HG03469 (cell line): Measurements from ENCODE around the gene PAWR.

Experiments used
- ATAC-seq: cut with Tn5 transposase; IDR thresholded peaks from one replicate; pipeline ENCODE4 v1.9.1; 2021; ENCODE audit warnings: mild to moderate bottlenecking, moderate library complexity, moderate number of reproducible peaks; ENCODE audit not compliant: unreplicated experiment

PAWR gene, protein sequence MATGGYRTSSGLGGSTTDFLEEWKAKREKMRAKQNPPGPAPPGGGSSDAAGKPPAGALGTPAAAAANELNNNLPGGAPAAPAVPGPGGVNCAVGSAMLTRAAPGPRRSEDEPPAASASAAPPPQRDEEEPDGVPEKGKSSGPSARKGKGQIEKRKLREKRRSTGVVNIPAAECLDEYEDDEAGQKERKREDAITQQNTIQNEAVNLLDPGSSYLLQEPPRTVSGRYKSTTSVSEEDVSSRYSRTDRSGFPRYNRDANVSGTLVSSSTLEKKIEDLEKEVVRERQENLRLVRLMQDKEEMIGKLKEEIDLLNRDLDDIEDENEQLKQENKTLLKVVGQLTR

DNA sequence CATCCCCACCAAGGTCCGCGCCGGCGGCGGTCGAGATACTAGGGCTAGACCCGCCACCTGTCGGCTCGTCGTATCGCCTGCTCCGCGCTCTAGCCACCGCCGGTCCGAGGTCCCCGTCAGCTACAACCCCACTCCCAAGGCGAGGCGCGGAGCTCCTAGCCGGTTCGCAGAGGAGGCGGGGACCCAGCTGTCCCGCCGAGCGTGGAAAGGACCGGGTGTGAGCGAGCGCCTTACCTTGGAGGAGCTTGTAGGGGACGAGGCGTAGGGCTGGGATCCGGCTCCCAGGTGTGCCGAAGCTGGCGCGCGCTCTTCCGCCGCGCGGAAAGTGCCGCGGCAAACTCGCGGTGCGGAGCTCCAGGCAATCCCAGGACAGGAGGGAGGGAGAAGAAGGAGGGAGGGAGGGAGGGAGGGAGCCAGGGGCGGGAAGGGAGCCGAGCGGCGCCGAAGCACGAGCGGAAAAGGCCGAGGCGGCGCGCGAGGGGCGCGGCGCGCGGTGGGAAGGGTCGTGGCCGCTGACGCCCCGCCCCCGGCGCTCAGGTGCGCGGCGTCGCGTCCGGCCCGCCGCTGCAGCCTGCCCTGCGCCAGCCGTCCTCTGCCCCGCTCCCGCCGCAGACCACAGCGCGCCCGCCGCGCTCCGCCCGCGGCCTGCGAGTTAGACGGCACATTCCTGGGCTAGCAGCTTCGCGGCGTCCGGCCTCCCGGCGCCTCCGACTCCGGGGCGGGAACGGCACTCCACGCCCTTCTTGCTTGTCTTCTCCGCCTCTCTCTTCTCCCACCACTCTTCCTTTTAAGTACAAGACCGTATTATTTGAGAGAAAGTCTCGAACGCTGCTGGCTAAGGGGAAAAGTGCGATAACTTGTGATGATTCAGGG lies at the start of gene PAWR:
PAWR (minus strand) TSS at position 327 of the 873 bp plus-strand sequence. CDS start 720 bp downstream, outside the sequence.
- ATAC-seq: peak; percentile 37

DNA sequence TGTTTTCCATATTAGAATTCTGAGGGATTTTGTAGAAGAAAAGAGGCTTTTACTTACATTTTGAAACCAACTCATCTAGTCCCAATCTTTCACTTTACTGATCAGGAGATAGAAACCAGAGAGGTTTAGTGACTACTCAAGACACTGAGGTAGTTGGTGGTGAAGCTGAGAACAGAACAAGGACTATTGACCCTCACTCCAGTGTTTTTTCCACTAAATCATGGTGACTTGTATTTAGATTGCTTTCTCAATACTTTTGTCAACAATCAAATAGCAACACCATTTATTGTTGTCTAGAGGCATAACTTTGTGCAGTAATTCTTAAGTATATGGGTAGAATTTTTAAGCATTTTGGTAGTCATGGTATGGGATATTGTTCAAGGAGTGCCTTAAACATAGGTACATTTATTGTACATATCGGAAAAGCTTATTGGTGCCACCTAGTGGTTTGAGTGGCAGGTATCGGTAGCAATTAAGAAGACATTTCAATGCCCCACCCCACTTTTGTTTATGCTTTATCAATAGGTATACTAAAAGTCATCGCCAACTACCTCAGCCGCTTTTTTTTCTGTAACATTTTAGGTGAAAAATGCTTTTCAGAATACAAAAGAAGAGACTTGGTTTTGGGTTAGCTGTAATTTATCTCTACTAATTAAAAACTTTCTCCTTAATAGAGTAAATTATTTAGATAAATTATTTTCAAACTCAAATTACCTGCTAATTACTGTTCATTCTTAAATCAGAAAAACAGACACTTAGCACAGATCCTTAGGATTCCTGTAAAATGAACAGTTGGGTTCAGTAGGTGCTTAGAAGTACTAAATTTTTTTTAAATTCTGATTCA lies 47.3 kb upstream of the PAWR start:
- ATAC-seq: peak; percentile 85

DNA sequence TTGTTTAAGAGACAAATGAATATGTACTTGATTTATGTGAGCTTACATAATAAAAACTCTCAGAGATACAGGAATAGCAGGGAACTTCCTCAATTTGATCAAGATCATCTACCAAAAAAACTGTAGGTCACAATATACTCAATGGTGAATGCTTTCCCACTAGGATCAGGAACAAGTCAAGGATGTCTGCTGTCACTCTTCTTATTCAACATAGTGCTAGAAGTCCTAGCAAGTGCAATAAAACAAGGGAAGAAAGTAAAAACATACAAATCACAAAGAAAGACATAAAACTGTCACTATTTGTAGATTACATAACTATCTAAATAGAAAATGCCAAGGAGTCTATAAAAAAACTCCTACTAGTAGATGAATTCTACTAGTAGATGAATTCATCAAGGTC lies 41.9 kb upstream of the PAWR start:
- no peak for ATAC-seq

DNA sequence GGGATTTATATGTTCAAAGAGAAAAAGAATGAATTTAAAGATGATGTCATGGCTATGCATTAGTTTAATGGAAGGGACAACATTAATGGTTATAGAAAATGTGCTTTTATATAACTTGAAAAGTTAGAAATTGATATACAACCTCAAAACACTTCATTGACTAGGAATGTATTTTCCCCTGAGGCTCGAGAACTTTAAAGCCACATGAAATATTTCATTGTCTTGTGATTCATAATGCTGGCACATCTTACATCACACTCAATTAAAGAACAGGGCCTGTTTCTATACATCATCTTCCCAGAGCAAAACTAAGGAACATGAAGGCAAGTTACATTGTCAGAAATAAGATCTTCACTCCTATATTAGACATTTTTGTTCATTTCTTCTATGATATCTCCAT lies 35.2 kb upstream of the PAWR start:
- ATAC-seq: no peak

DNA sequence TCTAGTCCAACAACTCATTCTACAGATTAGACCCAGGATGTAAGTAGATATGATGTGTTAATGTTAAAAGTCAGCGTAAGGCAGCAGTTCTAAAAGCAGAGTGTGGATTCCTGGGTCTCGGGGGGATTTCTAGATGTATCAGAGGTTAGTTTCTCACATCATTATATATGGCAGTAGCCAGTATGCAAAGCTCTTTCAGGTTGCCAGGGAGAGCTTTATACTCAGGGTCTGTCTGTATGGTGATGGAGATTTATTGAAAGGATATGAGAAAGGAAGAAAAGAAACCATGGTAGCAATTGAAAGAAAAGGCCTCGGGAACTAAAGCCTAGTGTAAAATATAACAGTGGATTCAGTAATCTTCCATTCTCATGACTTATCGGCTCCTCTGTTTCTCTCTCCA lies 26.2 kb upstream of the PAWR start:
- ATAC-seq: no peak

DNA sequence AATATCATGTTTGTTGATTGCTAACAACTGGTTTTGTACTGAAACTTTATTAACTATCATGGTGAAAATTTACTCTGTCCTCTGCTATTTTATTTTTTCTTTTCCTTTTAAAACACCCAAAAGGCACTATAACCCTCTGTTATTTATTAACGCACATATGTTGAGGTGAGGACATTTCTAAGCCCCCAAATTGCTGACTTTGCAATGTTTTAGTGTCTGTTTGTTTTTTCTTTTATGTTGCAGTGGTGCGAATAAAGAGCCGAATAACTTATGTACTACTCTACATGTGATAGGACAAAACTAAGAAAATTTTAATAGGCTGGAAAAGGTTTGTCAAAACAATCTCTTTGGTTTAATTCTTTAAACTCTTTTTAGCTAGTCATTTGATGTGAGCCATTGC lies 24.5 kb upstream of the PAWR start:
- ATAC-seq: no peak

DNA sequence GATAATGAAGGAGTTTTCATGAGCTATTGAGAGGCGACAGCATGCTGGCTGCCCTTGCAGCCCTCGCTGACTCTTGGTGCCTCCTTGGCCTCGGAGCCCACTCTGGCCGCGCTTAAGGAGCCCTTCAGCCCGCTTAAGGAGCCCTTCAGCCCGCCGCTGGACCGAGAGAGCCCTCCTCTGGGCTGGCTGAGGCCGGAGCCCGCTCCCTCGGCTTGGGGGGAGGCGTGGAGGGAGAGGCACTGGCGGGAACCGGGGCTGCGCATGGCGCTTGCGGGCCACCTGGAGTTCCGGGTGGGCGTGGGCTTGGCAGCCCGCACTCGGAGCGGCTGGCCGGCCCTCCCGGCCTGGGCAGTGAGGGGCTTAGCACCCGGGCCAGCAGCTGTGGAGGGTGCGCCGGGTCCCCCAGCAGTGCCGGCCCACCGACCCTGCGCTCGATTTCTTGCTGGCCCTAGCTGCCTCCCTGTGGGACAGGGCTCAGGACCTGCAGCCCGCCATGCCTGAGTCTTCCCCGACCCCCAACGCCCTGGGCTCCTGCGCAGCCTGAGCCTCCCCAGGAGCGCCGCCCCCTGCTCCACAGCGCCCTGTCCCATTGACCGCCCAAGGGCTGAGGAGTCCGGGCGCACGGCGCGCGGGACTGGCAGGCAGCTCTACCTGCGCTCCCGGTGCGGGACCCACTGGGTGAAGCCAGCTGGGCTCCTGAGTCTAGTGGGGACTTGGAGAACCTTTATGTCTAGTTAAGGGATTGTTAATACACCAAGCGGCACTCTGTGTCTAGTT lies 20.1 kb upstream of the PAWR start:
- no peak for ATAC-seq

DNA sequence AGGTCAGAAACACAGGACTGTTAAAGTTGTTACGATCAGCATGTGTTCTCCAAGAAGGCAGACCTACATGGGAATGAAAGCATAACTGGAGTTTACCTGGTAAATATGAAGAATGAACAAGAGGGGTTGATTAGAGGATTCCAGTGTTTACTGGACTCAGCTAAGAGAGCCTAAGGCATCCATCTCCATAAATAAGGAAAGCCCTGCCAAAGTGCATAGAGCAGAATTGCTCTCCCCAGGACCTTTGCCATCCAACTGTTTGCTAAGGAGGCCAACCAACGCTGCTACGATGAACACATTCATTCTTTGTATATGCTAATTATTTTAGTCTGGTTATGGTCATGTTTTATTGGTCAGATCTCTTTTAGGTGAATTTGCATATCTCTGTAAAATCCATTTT lies 17.1 kb upstream of the PAWR start:
- no peak for ATAC-seq

DNA sequence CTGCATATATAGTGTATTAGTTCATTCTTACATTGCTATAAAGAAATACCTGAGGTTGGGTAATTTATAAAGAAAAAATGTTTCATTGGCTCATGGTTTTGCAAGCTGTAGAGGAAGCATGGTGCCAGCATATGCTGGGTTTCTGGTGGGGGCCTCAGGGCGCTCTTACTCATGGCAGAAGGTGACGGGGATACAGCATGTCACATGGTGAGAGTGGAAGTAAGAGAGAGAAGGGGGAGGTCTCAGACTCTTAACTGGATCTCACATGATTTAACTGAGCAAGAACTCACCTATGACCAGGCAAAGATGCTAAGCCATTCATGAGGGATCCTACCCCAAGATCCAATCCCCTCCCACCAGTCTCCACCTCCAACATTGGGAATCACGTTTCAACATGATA lies 15.9 kb upstream of the PAWR start:
- ATAC-seq: no peak

DNA sequence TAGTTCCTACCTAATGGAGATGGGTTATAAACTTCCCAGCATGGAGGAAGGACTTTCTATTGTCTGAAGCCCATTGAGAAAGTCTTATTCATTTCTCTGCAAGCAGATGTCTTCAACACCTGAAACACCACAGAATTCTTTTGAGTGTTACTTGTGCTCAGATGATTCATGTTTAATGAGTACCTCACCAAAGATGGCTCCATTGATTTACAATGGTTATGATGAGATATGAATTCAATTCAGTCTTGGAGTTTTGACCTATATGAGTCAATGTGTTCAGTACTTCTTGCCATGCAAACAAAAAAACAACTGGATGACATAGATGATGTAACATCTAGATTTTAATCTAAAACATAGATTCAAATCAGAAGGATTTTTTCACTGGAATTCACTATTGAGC lies 15.4 kb upstream of the PAWR start:
- no peak for ATAC-seq

DNA sequence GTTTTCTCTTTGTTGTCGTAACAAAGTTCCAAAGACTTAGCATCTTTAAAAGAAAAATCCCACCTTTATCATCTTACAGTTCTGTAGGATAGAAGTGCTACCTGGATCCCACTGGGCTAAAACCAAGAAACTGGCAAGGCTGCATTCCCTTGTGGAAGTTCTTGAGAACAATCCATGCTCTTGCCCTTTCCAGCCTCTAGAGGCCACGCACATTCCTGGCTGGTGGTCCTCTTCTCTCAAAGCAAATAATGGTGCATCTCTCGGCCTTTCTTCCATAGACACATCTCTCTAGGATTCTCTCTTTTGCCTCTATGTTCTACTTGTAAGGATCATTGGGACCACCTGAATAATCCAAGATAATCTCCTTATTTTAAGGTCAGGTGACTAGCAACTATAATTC lies 8.2 kb upstream of the PAWR start:
- ATAC-seq: no peak

DNA sequence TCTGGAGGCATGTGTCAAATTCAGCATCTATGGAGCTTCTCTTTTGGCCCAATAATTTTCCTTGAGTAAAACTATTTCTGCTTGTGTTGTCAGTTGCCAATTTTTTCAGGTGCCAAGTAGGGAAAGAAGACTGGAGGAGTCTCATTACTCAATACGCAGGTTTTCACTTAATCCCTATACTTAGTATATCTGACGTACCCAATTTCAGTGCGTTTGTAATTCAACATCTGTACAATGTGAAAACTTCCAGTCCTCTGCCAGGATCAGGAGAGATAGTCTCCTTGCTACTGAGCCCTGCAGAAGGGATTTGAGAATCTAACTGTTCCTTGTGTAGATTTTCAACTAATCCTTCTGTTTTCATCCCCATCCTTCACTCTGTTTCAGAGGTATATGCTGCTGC lies 5.7 kb upstream of the PAWR start:
- no peak for ATAC-seq

DNA sequence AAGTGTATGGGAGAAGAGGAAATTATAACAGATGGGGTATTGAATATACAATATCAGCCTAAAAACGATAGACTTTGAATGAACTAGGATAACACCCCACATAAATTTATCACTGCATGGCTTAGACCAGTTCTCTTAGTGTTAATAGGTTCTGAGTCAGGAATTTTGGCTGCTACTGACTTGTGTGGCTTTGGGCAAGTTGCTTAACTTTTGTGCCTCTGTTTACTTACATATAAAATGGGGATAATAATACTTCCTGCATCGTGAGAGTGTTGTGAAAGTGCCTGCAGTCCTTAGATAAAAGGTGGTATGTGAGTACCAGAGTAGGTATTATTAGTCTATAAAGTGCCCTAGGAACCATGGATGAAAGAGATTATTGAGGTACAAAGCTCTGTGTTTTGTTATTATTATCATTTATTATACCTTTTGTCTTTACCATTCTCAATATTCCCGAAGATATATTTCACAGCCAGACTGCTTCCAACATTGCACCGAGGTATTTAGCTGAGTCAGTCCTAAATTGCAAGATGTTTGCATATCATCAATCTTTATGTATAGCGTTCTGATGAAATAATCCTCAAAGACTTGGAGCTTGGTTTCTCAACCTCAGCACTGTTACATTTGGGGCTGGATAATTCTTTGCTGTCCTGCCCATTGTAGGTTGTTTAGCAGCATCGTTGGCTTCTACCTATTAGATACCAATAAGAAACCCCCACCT lies 2.3 kb upstream of the PAWR start:
- ATAC-seq: no peak

DNA sequence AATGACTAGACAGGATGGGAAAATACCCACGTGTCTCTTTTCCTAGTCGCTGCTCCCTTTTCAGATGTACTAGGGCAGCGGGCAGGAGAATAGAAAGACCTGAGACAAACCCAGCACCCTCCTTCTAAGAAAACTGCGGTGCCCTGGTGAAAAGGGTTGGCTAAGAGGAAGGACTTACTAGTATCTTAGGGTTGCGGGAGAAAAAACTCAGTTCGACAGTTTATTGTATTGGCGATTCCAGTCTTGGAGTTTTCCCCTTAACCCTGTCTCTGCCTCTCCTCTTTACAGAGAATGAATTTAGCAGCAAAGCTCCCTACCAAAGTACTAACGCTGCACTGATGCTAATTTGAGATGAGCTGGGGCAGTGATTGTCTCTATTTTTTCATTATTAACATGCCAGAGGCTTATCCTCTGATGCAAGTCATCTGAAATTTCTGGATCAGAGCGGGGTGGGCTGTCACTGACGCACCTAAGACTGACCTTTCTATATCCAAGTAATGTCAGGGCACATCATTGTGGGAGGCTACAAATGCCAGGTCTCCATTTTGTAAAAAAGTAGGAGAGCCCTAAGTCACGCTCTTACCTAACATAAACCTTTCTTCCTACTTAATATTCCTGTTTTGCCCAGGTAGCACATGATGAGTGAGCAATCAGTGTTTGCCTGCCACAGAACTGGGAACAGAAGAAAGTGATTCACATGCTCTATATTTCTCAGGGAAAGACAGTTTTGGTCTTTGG lies 916 bp upstream of the PAWR start:
- no peak for ATAC-seq

DNA sequence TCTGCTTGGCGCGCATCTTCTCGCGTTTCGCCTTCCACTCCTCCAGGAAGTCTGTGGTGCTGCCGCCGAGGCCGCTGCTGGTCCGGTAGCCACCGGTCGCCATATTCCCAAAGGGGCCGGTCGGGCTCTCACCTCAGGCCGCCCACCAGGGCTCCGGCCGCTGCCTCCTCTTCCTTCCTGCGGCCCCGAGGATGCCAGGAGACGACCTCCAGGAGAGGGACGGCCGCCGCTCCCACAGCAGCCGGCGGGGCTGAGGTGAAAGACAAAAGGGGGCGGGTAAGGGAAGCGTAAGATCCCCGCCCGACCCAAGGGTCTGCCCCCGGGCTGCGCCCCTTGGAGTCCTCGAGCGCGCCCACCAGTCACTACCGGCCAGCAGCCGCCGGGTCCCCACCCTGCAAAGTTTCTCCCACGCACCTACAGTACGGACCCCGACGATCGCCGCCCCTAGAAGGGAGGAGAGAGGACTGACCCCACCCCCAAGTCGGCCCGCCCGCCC lies 574 bp downstream of the PAWR start:
- ATAC-seq: peak; percentile 12

DNA sequence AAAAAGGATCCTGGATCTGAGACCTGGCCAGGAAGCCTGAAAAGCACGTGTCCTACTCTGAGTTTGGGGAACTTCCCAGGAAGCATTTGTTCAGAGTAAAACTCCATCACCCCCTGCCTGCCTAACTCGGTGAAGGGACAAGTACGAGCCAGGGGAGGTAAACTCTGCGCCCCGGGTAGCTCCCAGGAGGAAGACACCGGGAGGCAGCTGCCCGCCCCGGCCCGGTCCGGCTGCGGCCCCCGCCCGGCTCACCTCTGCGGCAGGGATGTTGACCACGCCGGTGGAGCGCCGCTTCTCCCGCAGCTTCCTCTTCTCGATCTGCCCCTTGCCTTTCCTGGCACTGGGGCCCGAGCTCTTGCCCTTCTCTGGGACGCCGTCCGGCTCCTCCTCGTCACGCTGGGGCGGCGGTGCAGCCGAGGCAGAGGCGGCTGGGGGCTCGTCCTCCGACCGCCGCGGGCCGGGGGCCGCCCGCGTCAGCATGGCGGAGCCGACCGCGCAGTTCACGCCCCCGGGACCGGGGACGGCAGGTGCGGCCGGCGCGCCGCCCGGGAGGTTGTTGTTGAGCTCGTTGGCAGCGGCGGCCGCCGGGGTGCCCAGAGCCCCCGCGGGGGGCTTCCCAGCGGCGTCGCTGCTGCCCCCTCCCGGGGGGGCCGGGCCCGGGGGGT lies 1.2 kb downstream of the PAWR start:
- peak; percentile 11 for ATAC-seq

DNA sequence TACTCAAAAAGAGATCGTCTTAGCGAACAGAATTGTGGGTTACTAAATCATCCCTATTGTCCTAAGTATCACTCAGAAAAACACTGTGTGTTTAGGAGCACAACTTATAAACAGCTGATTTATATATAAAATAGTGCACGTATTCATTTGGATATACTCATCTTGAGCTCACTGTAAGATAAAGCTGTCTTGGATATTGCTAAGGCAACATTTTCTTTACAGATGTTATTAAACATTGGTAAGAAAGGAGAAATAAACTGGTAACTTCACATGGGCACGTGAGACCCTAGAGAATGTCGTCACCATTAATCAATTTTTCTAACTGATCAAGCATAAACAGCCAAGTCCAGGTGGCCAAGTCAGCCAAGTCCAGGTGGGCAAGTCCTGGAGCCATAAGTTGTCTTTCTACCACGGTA lies 1.7 kb downstream of the PAWR start:
- no peak for ATAC-seq

DNA sequence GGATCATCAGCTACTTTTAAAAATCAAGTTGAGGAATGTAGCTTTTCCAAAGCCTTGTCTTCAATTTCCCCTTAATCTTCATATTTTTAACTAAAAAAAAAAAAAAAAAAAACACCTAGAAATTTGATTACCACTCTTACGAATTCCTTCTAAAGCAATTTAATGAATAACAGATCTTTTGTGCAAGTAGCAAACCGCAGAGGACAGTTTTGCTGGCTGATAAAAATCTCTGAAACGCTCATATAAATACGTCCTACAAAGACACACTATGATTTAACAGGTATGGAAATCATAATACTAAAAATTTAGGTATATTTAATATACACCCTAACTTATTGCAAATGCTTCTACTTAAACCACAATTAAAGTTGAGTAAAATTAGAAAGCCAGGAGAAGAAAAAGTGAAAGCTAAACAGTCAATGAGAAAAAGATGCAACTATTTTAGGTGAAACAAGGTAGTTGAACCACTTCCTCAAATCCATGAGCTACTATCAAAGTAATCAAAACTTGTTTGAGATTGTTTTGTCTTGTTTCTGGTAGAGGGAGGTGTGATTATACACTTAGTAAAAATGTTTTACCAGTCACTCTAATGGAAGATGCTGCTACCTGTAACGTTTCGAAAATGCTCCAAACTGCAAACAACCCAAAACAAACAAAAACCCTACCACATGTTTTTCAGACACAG lies 2.2 kb downstream of the PAWR start:
- ATAC-seq: no peak
